Chondrocyte (in vitro differentiated cells): Measurements from ENCODE around the gene ATAD3B. TPM values are rescaled to one million over a fixed set of nuclear protein-coding genes. Genes with fewer than 3 reads are reported as not detected.
"Not testable (repeated sequence)": the region's sequence is repeated elsewhere in the genome, so short reads cannot be mapped to it uniquely, and the experiment has no call there.

Experiments used
- DNase-seq: peaks from one replicate; pipeline ENCODE4 v3.0.0; 2021; ENCODE audit warnings: mixed read lengths, low spot score
- H3K27ac Mint-ChIP-seq: one replicate; pipeline ENCODE4 v1.8.0; 2021; ENCODE audit warnings: mild to moderate bottlenecking, moderate library complexity, mixed read lengths; ENCODE audit not compliant: unreplicated experiment
- H3K27me3 Mint-ChIP-seq: 2 replicates; pipeline ENCODE4 v1.8.0; 2021; ENCODE audit warnings: low read depth, mixed read lengths
- H3K36me3 Mint-ChIP-seq: 2 replicates; pipeline ENCODE4 v1.8.0; 2021; ENCODE audit warnings: low read depth, mixed read lengths
- H3K4me1 Mint-ChIP-seq: 2 replicates; pipeline ENCODE4 v1.8.0; 2021; ENCODE audit warnings: low read depth, mild to moderate bottlenecking, mixed read lengths
- H3K4me3 Mint-ChIP-seq: one replicate; pipeline ENCODE4 v1.8.0; 2021; ENCODE audit warnings: mild to moderate bottlenecking, moderate library complexity, mixed read lengths; ENCODE audit not compliant: unreplicated experiment
- H3K9me3 Mint-ChIP-seq: 2 replicates; pipeline ENCODE4 v1.8.0; 2021; ENCODE audit warnings: low read depth, mixed read lengths
- total RNA-seq: library from RNA; stranded (reverse); gene quantifications from 3 replicates; pipeline ENCODE4 v1.2.1, GENCODE V29; 2021
- TF ChIP-seq, protein P1 (sequence below): fragments of 200-600 bp; sonication (generic); IDR thresholded peaks from 2 replicates; pipeline ENCODE4 v1.5.0; 2021; ENCODE audit warnings: antibody characterized with exemption, mild to moderate bottlenecking, moderate library complexity

ATAD3B gene
- total RNA-seq, 1 donor from 2014 or later, result 24.3 TPM

DNA sequence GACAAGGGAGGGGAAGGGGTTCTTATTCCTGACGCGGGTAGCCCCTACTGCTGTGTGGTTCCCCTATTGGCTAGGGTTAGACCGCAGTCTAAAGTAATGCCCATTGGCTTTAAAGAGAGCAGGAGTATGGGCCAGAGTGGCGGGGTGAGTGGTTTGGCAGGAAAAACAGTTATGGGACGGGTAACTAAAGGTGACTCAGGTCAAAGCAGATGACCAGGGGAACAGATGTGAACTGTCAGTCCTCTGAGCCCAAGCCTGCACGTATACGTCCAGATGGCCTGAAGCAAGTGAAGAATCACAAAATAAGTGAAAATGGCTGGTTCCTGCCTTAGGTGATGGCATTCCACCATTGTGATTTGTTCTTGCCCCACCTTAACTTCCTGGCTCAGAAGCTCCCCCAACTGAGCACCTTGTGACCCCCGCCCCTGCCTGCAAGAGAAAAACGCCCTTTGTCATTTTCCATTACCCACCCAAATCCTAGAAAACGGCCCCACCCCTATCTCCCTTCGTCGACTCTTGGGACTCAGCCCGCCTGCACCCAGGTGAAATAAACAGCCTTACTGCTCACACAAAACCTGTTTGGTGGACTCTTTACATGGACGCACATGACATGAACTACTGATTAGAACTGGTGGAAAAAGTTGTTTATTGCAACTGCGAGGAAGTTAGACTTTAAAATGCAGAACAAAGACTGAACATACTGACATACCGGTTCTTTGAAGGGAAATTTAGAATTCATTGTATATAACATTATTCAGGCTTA, 758 bp upstream of the ATAD3B start:
- peak overlapping the region; percentile 87 for H3K27ac Mint-ChIP-seq
- TF ChIP-seq, protein P1, sequence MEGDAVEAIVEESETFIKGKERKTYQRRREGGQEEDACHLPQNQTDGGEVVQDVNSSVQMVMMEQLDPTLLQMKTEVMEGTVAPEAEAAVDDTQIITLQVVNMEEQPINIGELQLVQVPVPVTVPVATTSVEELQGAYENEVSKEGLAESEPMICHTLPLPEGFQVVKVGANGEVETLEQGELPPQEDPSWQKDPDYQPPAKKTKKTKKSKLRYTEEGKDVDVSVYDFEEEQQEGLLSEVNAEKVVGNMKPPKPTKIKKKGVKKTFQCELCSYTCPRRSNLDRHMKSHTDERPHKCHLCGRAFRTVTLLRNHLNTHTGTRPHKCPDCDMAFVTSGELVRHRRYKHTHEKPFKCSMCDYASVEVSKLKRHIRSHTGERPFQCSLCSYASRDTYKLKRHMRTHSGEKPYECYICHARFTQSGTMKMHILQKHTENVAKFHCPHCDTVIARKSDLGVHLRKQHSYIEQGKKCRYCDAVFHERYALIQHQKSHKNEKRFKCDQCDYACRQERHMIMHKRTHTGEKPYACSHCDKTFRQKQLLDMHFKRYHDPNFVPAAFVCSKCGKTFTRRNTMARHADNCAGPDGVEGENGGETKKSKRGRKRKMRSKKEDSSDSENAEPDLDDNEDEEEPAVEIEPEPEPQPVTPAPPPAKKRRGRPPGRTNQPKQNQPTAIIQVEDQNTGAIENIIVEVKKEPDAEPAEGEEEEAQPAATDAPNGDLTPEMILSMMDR, result no peak
- no peaks in the 10 kb centered on the region for H3K27me3 Mint-ChIP-seq
- peak overlapping the region; percentile 76 for H3K4me3 Mint-ChIP-seq
- peaks cover 28% of the 10 kb centered on the region for H3K4me1 Mint-ChIP-seq
- H3K9me3 Mint-ChIP-seq, result peaks cover 4% of the 10 kb centered on the region
- H3K36me3 Mint-ChIP-seq, result peaks cover 1% of the 10 kb centered on the region
- no peak for DNase-seq

DNA sequence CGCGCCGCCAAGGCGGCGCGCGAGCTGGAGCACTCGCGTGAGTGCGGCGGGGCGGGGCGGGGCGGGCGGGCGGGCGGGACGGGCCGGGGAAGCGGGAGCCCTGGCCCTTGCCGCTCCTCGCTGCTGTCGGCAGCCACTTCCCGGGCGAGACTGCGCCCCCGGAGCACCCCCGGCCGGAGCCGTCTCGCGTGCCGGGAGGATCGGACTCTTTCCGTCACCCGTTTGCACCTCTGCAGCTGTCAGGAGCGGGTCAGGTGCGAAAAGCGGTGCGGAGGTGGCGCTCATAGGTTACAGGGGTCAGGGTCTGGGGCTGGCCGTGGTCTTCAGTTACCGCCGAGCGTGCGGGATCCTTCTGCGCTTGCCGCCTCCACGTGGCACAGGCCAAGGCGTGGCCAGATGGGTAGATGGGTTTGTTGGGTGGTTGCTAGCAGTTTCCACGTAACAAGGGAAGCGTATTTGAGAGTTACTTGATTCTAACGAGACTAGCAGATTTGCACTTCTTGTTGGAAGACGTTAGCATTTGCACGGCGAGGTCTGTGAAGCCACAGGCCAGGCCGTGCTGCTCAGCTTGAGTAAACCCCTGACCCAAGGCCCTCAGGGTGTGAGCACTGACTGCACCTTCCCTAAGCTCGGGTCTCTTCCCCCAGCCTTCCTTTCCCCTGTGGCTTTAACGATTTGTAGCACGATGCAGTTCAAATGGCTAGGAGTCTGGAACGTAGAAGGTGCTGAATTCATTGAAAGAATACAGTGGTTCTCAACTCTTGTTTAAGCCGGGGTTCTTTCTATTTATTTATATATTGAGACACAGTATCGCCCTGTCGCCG, 700 bp downstream of the ATAD3B start:
- Mint-ChIP-seq H3K4me3 (peak overlapping the region; percentile 79), H3K4me1 (peaks cover 28% of the 10 kb centered on the region), H3K27ac (peak overlapping the region; percentile 82)
- H3K36me3 Mint-ChIP-seq, H3K27me3 Mint-ChIP-seq, H3K9me3 Mint-ChIP-seq, DNase-seq: not testable (repeated sequence)

- not testable (repeated sequence) for DNase-seq, H3K9me3 Mint-ChIP-seq, H3K27ac Mint-ChIP-seq, H3K36me3 Mint-ChIP-seq, H3K27me3 Mint-ChIP-seq, H3K4me3 Mint-ChIP-seq
- peaks cover 17% of the 10 kb centered on the region for H3K4me1 Mint-ChIP-seq
Measured at GRCh38 chr1:1476011-1476410, 4.4 kb downstream of the ATAD3B start.

- TF ChIP-seq, protein P1, result no peak
- Mint-ChIP-seq H3K27ac (no peak overlapping the region), H3K36me3 (peaks cover 7% of the 10 kb centered on the region), H3K27me3 (no peaks in the 10 kb centered on the region), H3K4me1 (peaks cover 14% of the 10 kb centered on the region), H3K9me3 (no peaks in the 10 kb centered on the region), H3K4me3 (no peak overlapping the region)
- DNase-seq, result no peak
Measured at GRCh38 chr1:1477206-1477605, 5.6 kb downstream of the ATAD3B start.

DNA sequence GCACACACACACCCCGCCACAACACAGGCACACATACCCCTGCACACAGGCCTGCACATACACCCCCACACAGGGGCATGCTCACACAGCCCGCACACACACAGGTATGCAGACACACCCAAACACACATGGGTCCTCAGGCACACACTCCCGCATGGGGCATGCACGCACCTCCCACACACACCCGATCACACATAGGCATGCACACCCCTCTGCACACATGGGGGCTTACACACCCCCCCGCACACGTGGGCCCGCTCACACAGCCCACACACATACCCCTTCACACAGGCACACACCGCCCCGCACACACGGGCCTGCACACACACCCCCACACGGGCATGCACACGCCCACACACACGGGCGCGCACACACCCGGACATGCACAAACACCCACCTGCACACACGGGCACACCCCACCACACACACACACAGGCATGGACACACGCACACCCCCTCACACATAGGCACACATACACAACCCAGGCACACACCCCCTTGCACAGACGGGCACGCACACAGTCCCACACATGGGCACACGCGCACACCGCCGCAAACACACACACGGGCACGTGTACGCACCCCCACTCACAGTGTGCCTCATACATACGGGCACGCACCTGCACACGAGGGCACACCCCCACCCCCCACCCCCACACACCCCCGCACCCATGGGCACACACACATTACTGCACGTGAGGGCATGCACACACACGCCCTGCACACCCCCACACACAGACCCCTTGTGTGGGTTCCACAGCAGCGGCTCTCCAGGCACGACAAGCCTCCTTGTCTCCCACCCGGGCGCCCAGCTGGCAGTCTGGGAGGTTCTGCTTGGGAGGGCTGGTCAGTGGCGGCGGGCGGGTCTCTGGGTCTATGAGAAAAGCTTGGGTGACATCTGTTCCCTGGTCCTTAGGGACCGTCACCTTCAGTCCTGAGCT, 8.3 kb downstream of the ATAD3B start:
- Mint-ChIP-seq H3K36me3 (peaks cover 7% of the 10 kb centered on the region), H3K4me3 (no peak overlapping the region), H3K4me1 (no peaks in the 10 kb centered on the region), H3K9me3 (no peaks in the 10 kb centered on the region), H3K27me3 (no peaks in the 10 kb centered on the region), H3K27ac (no peak overlapping the region)
- TF ChIP-seq, protein P1, result no peak
- no peak for DNase-seq

DNA sequence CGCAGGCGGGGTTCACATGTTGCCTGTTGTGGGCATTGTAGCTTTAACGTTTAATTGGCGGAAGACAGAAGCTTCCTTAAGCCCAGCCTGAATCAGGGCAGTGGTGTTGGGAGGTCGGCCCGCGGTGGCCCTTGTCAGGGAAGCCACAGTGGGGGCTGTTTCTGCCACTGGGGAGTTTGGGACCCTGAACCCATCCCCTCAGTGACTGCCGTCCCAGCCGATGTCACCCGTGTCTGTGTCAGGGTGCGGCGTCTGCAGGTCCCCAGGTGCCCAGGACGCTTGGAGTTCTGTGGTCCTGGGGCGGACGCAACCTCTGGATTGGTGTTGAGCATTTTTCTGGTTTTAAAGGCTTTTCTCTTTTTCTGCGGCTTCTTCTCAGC, 8.9 kb downstream of the ATAD3B start:
- not testable (repeated sequence) for H3K4me3 Mint-ChIP-seq, DNase-seq, H3K4me1 Mint-ChIP-seq, H3K9me3 Mint-ChIP-seq, H3K36me3 Mint-ChIP-seq, H3K27me3 Mint-ChIP-seq, H3K27ac Mint-ChIP-seq

DNA sequence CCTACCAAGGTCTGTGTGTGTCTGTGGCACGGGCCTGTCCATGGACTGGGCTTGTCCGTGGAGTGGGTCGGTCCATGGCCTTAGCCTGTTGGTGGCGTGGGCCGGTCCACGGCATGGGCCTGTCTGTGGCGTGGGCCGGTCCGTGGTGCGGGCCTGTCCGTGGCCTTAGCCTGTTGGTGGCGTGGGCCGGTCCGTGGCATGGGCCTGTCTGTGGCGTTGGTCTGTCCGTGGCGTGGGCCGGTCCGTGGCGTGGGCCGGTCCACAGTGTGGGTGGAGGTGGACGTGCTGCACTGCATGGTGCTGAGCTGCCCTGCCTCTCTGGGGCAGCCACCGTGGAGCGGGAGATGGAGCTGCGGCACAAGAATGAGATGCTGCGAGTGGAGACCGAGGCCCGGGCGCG, 10.2 kb downstream of the ATAD3B start:
- not testable (repeated sequence) for H3K4me1 Mint-ChIP-seq, H3K9me3 Mint-ChIP-seq, DNase-seq, H3K36me3 Mint-ChIP-seq, H3K4me3 Mint-ChIP-seq, H3K27me3 Mint-ChIP-seq, H3K27ac Mint-ChIP-seq
